CD4-positive, alpha-beta memory T cell (primary cell): Measurements from ENCODE around the gene IFIT5. TPM values are rescaled to one million over a fixed set of nuclear protein-coding genes. Genes with fewer than 3 reads are reported as not detected.

Experiments
- CTCF ChIA-PET: fragments of 350-600 bp; sonication (Branson Sonifier 250); formaldehyde crosslinking; loops from one replicate; lab custom pipeline; 2021; ENCODE audit warnings: inconsistent platforms; ENCODE audit not compliant: partially characterized antibody; lab: Charles Lee
- POLR2A ChIA-PET: fragments of 350-600 bp; sonication (Branson Sonifier 250); formaldehyde crosslinking; loops from one replicate; lab custom pipeline; 2021; ENCODE audit not compliant: partially characterized antibody; lab: Charles Lee
- DNase-seq, 5 donors: peaks; one replicate each; pipeline versions ENCODE4 v3.0.0 to v3.0.0-alpha.2; 2020 to 2022; ENCODE audit warnings: mixed read lengths in 1 of 5
- H3K27ac ChIP-seq: one replicate; pipeline ENCODE4 v1.7.0; 2013; ENCODE audit warnings: low read depth, low read length
- H3K27me3 ChIP-seq: 2 replicates; pipeline ENCODE4 v1.7.0; 2013; ENCODE audit warnings: mild to moderate bottlenecking, low read length, moderate library complexity; ENCODE audit not compliant: insufficient read depth
- H3K36me3 ChIP-seq: 2 replicates; pipeline ENCODE4 v1.7.0; 2013; ENCODE audit warnings: mild to moderate bottlenecking, low read length, moderate library complexity; ENCODE audit not compliant: insufficient read depth
- H3K4me1 ChIP-seq: 2 replicates; pipeline ENCODE4 v1.7.0; 2013; ENCODE audit warnings: mild to moderate bottlenecking, low read length, moderate library complexity; ENCODE audit not compliant: insufficient read depth
- H3K4me3 ChIP-seq, 2 donors: one replicate each; pipeline ENCODE4 v1.7.0; 2013; ENCODE audit warnings: low read length in 2 of 2, mild to moderate bottlenecking in 1 of 2
- H3K9me3 ChIP-seq, 2 donors: one replicate each; pipeline ENCODE4 v1.7.0; 2013; ENCODE audit warnings: low read length in 2 of 2, control low read depth in 1 of 2; ENCODE audit not compliant: control insufficient read depth in 1 of 2
- H3K27ac Mint-ChIP-seq, 7 donors: one replicate each; pipeline ENCODE4 v1.8.0; 2020 to 2021; ENCODE audit warnings: mixed read lengths in 7 of 7, mild to moderate bottlenecking in 6 of 7, inconsistent platforms in 3 of 7, moderate library complexity in 3 of 7
- H3K27me3 Mint-ChIP-seq, 2 donors: one replicate each; pipeline ENCODE4 v1.8.0; 2020 to 2021; ENCODE audit warnings: mixed read lengths in 2 of 2
- H3K36me3 Mint-ChIP-seq, 2 donors: one replicate each; pipeline ENCODE4 v1.8.0; 2020 to 2021; ENCODE audit warnings: mixed read lengths in 2 of 2, inconsistent platforms in 1 of 2, mild to moderate bottlenecking in 1 of 2
- H3K4me1 Mint-ChIP-seq, 4 donors: one replicate each; pipeline ENCODE4 v1.8.0; 2020 to 2021; ENCODE audit warnings: mixed read lengths in 4 of 4, mild to moderate bottlenecking in 1 of 4
- H3K4me3 Mint-ChIP-seq, 8 donors: one replicate each; pipeline ENCODE4 v1.8.0; 2020 to 2021; ENCODE audit warnings: mixed read lengths in 8 of 8, mild to moderate bottlenecking in 7 of 8, moderate library complexity in 6 of 8, inconsistent platforms in 3 of 8
- H3K9me3 Mint-ChIP-seq, 8 donors: one replicate each; pipeline ENCODE4 v1.8.0; 2020 to 2021; ENCODE audit warnings: mixed read lengths in 8 of 8, mild to moderate bottlenecking in 5 of 8, inconsistent platforms in 3 of 8, moderate library complexity in 1 of 8
- intact Hi-C: fragments of 100-400 bp; cut with micrococcal nuclease; formaldehyde crosslinking; loops from one replicate; pipeline ENCODE4 v1.15.1; 2023
- polyA plus RNA-seq, 2 donors: library from polyadenylated mRNA; unstranded; fragments of 300-500 nt; fragmentation: Illumina TruSeq; gene quantifications; one replicate each; pipeline ENCODE4 v1.2.3, GENCODE V29; 2021
- total RNA-seq, 2 experiments: library from RNA; stranded (reverse); gene quantifications; one replicate each; pipeline ENCODE4 v1.2.3, GENCODE V29; 2021

The IFIT5 gene
- total RNA-seq (10 to 100 TPM; 24.6 to 25.6 TPM), polyA plus RNA-seq (10 to 100 TPM; 12.2 to 13.6 TPM)

GRCh38 chr10:89414146-89414878 lies at the start of gene IFIT5:
Gene IFIT5, plus strand, starts transcription at chr10:89414568. Its CDS starts 231 bp downstream, at chr10:89414799.
- H3K4me1 ChIP-seq = peaks cover 58% of the 10 kb centered on the region
- intact Hi-C loops = loop anchor here (1.0 to 10.0 kb wide), 9 partner anchors 12 to 1600 kb away; partner anchors contain the start of genes ATAD1, FAS, IFIT1 and KIF20B
- H3K4me1 Mint-ChIP-seq = peaks cover 43 to 81% (median 55%) of the 10 kb centered on the region in 4 donors
- POLR2A ChIA-PET = interaction anchor here (0.6 to 6.3 kb wide), 16 partner anchors 10 to 1465 kb away, joined by 3 to 59 read pairs (median 5); partner anchors contain the start of genes FAS, IFIT1, IFIT2 and IFIT3
- peak within 1 kb of the TSS; percentile 91 for H3K27ac ChIP-seq
- peaks cover 4 to 29% of the 10 kb centered on the region in 2 donors for H3K36me3 Mint-ChIP-seq
- CTCF ChIA-PET = interaction anchor here (0.7 to 3.8 kb wide), 12 partner anchors 9 to 587 kb away, joined by 3 to 27 read pairs (median 4); partner anchors contain the start of genes IFIT1, IFIT2 and LIPA
- H3K4me3 ChIP-seq = peak within 1 kb of the TSS; percentile 94
- no peaks in the 10 kb centered on the region for H3K27me3 Mint-ChIP-seq
- H3K9me3 Mint-ChIP-seq = peaks cover 0 to 3% (median 0%) of the 10 kb centered on the region in 8 donors
- H3K27me3 ChIP-seq = no peaks in the 10 kb centered on the region
- peak within 1 kb of the TSS; percentile 98 to 99 (median 98) for H3K27ac Mint-ChIP-seq
- peaks cover 7% of the 10 kb centered on the region for H3K36me3 ChIP-seq
- H3K9me3 ChIP-seq = no peaks in the 10 kb centered on the region
- peak; percentile 78 to 83 (median 81) for DNase-seq
- peak within 1 kb of the TSS; percentile 93 to 96 (median 94) for H3K4me3 Mint-ChIP-seq

- H3K27ac Mint-ChIP-seq = peak overlapping the region in 2 of 7 donors; percentile 75 to 78
- Histone ChIP-seq H3K9me3 (no peaks in the 10 kb centered on the region), H3K36me3 (no peaks in the 10 kb centered on the region), H3K27ac (no peak overlapping the region), H3K4me3 (no peak overlapping the region), H3K27me3 (no peaks in the 10 kb centered on the region), H3K4me1 (peaks cover 19% of the 10 kb centered on the region)
- H3K4me1 Mint-ChIP-seq = peaks cover 18 to 22% (median 20%) of the 10 kb centered on the region in 4 donors
- peaks cover 2% of the 10 kb centered on the region in 2 donors for H3K27me3 Mint-ChIP-seq
- intact Hi-C loops = loop anchor here (5.0 kb wide), 1 partner anchor 195 kb away; no protein-coding TSS in a partner anchor
- H3K9me3 Mint-ChIP-seq = peaks cover 0 to 6% (median 0%) of the 10 kb centered on the region in 8 donors
- peak in 4 of 5 donors; percentile 14 to 36 (median 28) for DNase-seq
- POLR2A ChIA-PET = interaction anchor here (1.6 kb wide), 1 partner anchor 32 kb away, joined by 5 read pairs; no protein-coding TSS in a partner anchor
- H3K36me3 Mint-ChIP-seq = no peaks in the 10 kb centered on the region
- CTCF ChIA-PET = interaction anchor here (0.9 to 3.6 kb wide), 7 partner anchors 10 to 76 kb away, joined by 4 to 24 read pairs (median 6); partner anchors contain the start of genes IFIT1B and IFIT2
- peak overlapping the region in 1 of 8 donors; percentile 16 for H3K4me3 Mint-ChIP-seq
These were observed 46.8 kb upstream of the IFIT5 start for GRCh38 chr10:89367529-89367928.

- Mint-ChIP-seq H3K27me3 (peaks cover 2% of the 10 kb centered on the region in 2 donors), H3K27ac (peak overlapping the region in 2 of 7 donors; percentile 75 to 78), H3K36me3 (no peaks in the 10 kb centered on the region), H3K4me1 (peaks cover 16 to 21% (median 19%) of the 10 kb centered on the region in 4 donors), H3K4me3 (no peak overlapping the region), H3K9me3 (peaks cover 0 to 6% (median 0%) of the 10 kb centered on the region in 8 donors)
- Histone ChIP-seq H3K4me3 (no peak overlapping the region), H3K4me1 (peaks cover 19% of the 10 kb centered on the region), H3K9me3 (no peaks in the 10 kb centered on the region), H3K27me3 (no peaks in the 10 kb centered on the region), H3K36me3 (no peaks in the 10 kb centered on the region), H3K27ac (no peak overlapping the region)
- intact Hi-C loops = loop anchor here (2.0 to 5.0 kb wide), 2 partner anchors 67 to 194 kb away; no protein-coding TSS in a partner anchor
- DNase-seq = no peak
- ChIA-PET POLR2A (interaction anchor here (1.6 kb wide), 1 partner anchor 33 kb away, joined by 5 read pairs; no protein-coding TSS in a partner anchor), CTCF (interaction anchor here (0.9 to 3.6 kb wide), 11 partner anchors 10 to 112 kb away, joined by 4 to 24 read pairs (median 6); partner anchors contain the start of genes IFIT1B and IFIT2)
These were observed 46.2 kb upstream of the IFIT5 start for GRCh38 chr10:89368129-89368528.

- intact Hi-C loops = loop anchor here (1.0 to 5.0 kb wide), 3 partner anchors 69 to 193 kb away; no protein-coding TSS in a partner anchor
- Histone ChIP-seq H3K4me1 (peaks cover 15% of the 10 kb centered on the region), H3K27me3 (no peaks in the 10 kb centered on the region), H3K4me3 (no peak overlapping the region), H3K27ac (no peak overlapping the region), H3K36me3 (no peaks in the 10 kb centered on the region), H3K9me3 (no peaks in the 10 kb centered on the region)
- peak in 4 of 5 donors; percentile 16 to 22 (median 19) for DNase-seq
- CTCF ChIA-PET = interaction anchor here (0.6 to 3.6 kb wide), 30 partner anchors 9 to 193 kb away, joined by 3 to 24 read pairs (median 4); partner anchors contain the start of genes IFIT1, IFIT1B, IFIT2 and IFIT3
- Mint-ChIP-seq H3K4me3 (no peak overlapping the region), H3K9me3 (peaks cover 0 to 6% (median 0%) of the 10 kb centered on the region in 8 donors), H3K27ac (no peak overlapping the region), H3K36me3 (no peaks in the 10 kb centered on the region), H3K4me1 (peaks cover 11 to 17% (median 13%) of the 10 kb centered on the region in 4 donors), H3K27me3 (peaks cover 2% of the 10 kb centered on the region in 2 donors)
- POLR2A ChIA-PET = interaction anchor here (1.6 to 1.7 kb wide), 2 partner anchors 34 to 67 kb away, joined by 5 to 9 read pairs; partner anchors contain the start of gene IFIT2
These were observed 44.9 kb upstream of the IFIT5 start for GRCh38 chr10:89369156-89370105.

- peaks cover 11 to 17% (median 11%) of the 10 kb centered on the region in 4 donors for H3K4me1 Mint-ChIP-seq
- Histone ChIP-seq H3K4me3 (no peak overlapping the region), H3K27ac (no peak overlapping the region), H3K9me3 (no peaks in the 10 kb centered on the region), H3K4me1 (peaks cover 15% of the 10 kb centered on the region), H3K27me3 (no peaks in the 10 kb centered on the region), H3K36me3 (no peaks in the 10 kb centered on the region)
- H3K4me3 Mint-ChIP-seq = no peak overlapping the region
- no peak for DNase-seq
- H3K27me3 Mint-ChIP-seq = peaks cover 2% of the 10 kb centered on the region in 2 donors
- POLR2A ChIA-PET = no interaction called here
- H3K27ac Mint-ChIP-seq = no peak overlapping the region
- intact Hi-C loops = no loop called here
- peaks cover 0 to 1% (median 0%) of the 10 kb centered on the region in 8 donors for H3K9me3 Mint-ChIP-seq
- CTCF ChIA-PET = interaction anchor here (1.2 to 1.3 kb wide), 2 partner anchors 76 to 192 kb away, joined by 3 read pairs; no protein-coding TSS in a partner anchor
- H3K36me3 Mint-ChIP-seq = no peaks in the 10 kb centered on the region
These were observed 43.3 kb upstream of the IFIT5 start for GRCh38 chr10:89371079-89371478.

- H3K4me1 Mint-ChIP-seq = peaks cover 9 to 14% (median 11%) of the 10 kb centered on the region in 4 donors
- H3K36me3 Mint-ChIP-seq = no peaks in the 10 kb centered on the region
- Histone ChIP-seq H3K27me3 (no peaks in the 10 kb centered on the region), H3K36me3 (no peaks in the 10 kb centered on the region), H3K27ac (no peak overlapping the region), H3K4me3 (no peak overlapping the region), H3K4me1 (peaks cover 15% of the 10 kb centered on the region), H3K9me3 (no peaks in the 10 kb centered on the region)
- POLR2A ChIA-PET = no interaction called here
- intact Hi-C loops = no loop called here
- H3K27ac Mint-ChIP-seq = no peak overlapping the region
- CTCF ChIA-PET = interaction anchor here (1.1 to 1.2 kb wide), 2 partner anchors 18 to 77 kb away, joined by 3 read pairs; no protein-coding TSS in a partner anchor
- no peak for DNase-seq
- H3K9me3 Mint-ChIP-seq = no peaks in the 10 kb centered on the region
- H3K4me3 Mint-ChIP-seq = no peak overlapping the region
- H3K27me3 Mint-ChIP-seq = peaks cover 2% of the 10 kb centered on the region in 2 donors
These were observed 42.4 kb upstream of the IFIT5 start for GRCh38 chr10:89371987-89372386.
